T-helper 1 cell treated with Interleukin-12 subunit alpha and Interleukin-12 subunit beta and Interleukin-4 antibody, amounts not matched to agents 30 μg/mL and 1 μg/mL, for 36 hours (primary cell): ENCODE results near the gene CUTA.
A peak's percentile ranks its signal among the peaks of the same experiment; 100 is the strongest.

Experiments
- H3K27ac Mint-ChIP-seq: one replicate; pipeline ENCODE4 v1.8.0; 2021; ENCODE audit warnings: mild to moderate bottlenecking, mixed read lengths
- H3K27me3 Mint-ChIP-seq: one replicate; pipeline ENCODE4 v1.8.0; 2021; ENCODE audit warnings: low read depth, mixed read lengths
- H3K36me3 Mint-ChIP-seq: one replicate; pipeline ENCODE4 v1.8.0; 2021; ENCODE audit warnings: low read depth, mixed read lengths
- H3K4me1 Mint-ChIP-seq: one replicate; pipeline ENCODE4 v1.8.0; 2021; ENCODE audit warnings: low read depth, mixed read lengths
- H3K4me3 Mint-ChIP-seq: one replicate; pipeline ENCODE4 v1.8.0; 2021; ENCODE audit warnings: mild to moderate bottlenecking, moderate library complexity, mixed read lengths
- H3K9me3 Mint-ChIP-seq: one replicate; pipeline ENCODE4 v1.8.0; 2021; ENCODE audit warnings: mixed read lengths

The CUTA gene

GRCh38 chr6:33443619-33444504 lies 26.0 kb upstream of the CUTA start:
- H3K4me3 Mint-ChIP-seq: no peak overlapping the region
- H3K4me1 Mint-ChIP-seq: peaks cover 2% of the 10 kb centered on the region
- H3K9me3 Mint-ChIP-seq: no peaks in the 10 kb centered on the region
- no peak overlapping the region for H3K27ac Mint-ChIP-seq
- peaks cover 36% of the 10 kb centered on the region for H3K36me3 Mint-ChIP-seq
- H3K27me3 Mint-ChIP-seq: no peaks in the 10 kb centered on the region

- Mint-ChIP-seq H3K27me3 (no peaks in the 10 kb centered on the region), H3K9me3 (no peaks in the 10 kb centered on the region), H3K4me1 (peaks cover 2% of the 10 kb centered on the region), H3K36me3 (peaks cover 34% of the 10 kb centered on the region), H3K27ac (peak overlapping the region; percentile 44), H3K4me3 (no peak overlapping the region)
Observed at GRCh38 chr6:33443025-33443424, 25.1 kb upstream of the CUTA start.

GRCh38 chr6:33442283-33442682 lies 24.4 kb upstream of the CUTA start:
- peaks cover 2% of the 10 kb centered on the region for H3K4me1 Mint-ChIP-seq
- peaks cover 34% of the 10 kb centered on the region for H3K36me3 Mint-ChIP-seq
- no peak overlapping the region for H3K27ac Mint-ChIP-seq
- H3K4me3 Mint-ChIP-seq: no peak overlapping the region
- no peaks in the 10 kb centered on the region for H3K9me3 Mint-ChIP-seq
- no peaks in the 10 kb centered on the region for H3K27me3 Mint-ChIP-seq

- Mint-ChIP-seq H3K27ac (no peak overlapping the region), H3K9me3 (no peaks in the 10 kb centered on the region)
Observed at GRCh38 chr6:33441457-33441856, 23.6 kb upstream of the CUTA start.

DNA sequence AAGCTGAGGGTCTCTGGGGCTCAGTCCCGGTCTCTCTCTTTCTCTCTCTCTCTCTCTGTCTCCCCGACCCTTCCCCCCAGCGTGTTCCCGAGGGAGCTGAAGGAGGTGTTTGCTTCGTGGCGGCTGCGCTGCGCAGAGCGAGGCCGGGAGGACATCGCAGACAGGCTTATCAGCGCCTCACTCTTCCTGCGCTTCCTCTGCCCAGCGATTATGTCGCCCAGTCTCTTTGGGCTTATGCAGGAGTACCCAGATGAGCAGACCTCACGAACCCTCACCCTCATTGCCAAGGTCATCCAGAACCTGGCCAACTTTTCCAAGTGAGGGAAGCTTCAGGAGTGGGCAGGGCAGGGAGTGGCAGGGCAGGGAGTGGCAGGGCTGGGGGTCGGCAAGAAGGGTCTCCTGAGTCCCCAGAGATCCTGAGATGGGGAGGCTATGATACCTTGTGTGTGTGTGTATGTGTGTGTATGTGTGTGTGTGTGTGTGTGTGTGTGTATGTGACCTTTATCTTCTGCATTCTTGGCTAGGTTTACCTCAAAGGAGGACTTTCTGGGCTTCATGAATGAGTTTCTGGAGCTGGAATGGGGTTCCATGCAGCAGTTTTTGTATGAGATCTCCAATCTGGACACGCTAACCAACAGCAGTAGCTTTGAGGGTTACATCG lies 22.9 kb upstream of the CUTA start:
- Mint-ChIP-seq H3K4me1 (no peaks in the 10 kb centered on the region), H3K4me3 (no peak overlapping the region), H3K27me3 (no peaks in the 10 kb centered on the region), H3K36me3 (peaks cover 33% of the 10 kb centered on the region), H3K27ac (no peak overlapping the region), H3K9me3 (no peaks in the 10 kb centered on the region)

More at GRCh38 chr6:33441457-33441856, 23.6 kb upstream of the CUTA start:
- H3K4me3 Mint-ChIP-seq: no peak overlapping the region
- H3K4me1 Mint-ChIP-seq: peaks cover 2% of the 10 kb centered on the region
- peaks cover 36% of the 10 kb centered on the region for H3K36me3 Mint-ChIP-seq
- H3K27me3 Mint-ChIP-seq: no peaks in the 10 kb centered on the region

GRCh38 chr6:33439956-33440648 lies 22.2 kb upstream of the CUTA start:
- no peaks in the 10 kb centered on the region for H3K4me1 Mint-ChIP-seq
- H3K36me3 Mint-ChIP-seq: peaks cover 38% of the 10 kb centered on the region
- H3K27me3 Mint-ChIP-seq: no peaks in the 10 kb centered on the region
- H3K9me3 Mint-ChIP-seq: no peaks in the 10 kb centered on the region
- peak overlapping the region; percentile 35 for H3K27ac Mint-ChIP-seq
- no peak overlapping the region for H3K4me3 Mint-ChIP-seq

GRCh38 chr6:33438978-33439594 lies 21.2 kb upstream of the CUTA start:
- Mint-ChIP-seq H3K9me3 (no peaks in the 10 kb centered on the region), H3K4me3 (no peak overlapping the region), H3K36me3 (peaks cover 34% of the 10 kb centered on the region)

DNA sequence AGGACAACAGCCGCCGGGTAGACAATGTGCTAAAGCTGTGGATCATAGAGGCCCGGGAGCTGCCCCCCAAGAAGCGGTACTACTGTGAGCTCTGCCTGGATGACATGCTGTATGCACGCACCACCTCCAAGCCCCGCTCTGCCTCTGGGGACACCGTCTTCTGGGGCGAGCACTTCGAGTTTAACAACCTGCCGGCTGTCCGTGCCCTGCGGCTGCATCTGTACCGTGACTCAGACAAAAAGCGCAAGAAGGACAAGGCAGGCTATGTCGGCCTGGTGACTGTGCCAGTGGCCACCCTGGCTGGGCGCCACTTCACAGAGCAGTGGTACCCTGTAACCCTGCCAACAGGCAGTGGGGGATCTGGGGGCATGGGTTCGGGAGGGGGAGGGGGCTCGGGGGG lies 19.8 kb upstream of the CUTA start:
- no peak overlapping the region for H3K27ac Mint-ChIP-seq
- H3K36me3 Mint-ChIP-seq: peaks cover 39% of the 10 kb centered on the region
- no peaks in the 10 kb centered on the region for H3K27me3 Mint-ChIP-seq
- H3K4me1 Mint-ChIP-seq: peaks cover 5% of the 10 kb centered on the region
- H3K4me3 Mint-ChIP-seq: no peak overlapping the region
- H3K9me3 Mint-ChIP-seq: no peaks in the 10 kb centered on the region

More at GRCh38 chr6:33438978-33439594, 21.2 kb upstream of the CUTA start:
- Mint-ChIP-seq H3K4me1 (no peaks in the 10 kb centered on the region), H3K27me3 (no peaks in the 10 kb centered on the region), H3K27ac (no peak overlapping the region)

DNA sequence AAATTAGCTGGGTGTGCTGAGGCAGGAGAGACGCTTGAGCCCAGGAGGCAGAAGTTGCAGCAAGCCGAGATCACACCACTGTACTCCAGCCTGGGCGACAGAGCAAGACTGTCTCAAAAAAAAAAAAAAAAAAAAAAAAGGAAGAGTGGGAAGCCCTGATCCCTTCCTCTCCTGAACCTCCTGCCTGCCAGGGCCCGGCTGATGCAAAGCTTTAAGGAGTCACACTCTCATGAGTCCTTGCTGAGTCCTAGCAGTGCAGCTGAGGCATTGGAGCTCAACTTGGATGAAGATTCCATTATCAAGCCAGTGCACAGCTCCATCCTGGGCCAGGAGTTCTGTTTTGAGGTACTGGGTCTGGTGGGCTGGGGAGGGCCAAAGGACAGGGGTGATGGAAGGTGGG lies 17.1 kb upstream of the CUTA start:
- Mint-ChIP-seq H3K36me3 (peaks cover 31% of the 10 kb centered on the region), H3K4me3 (no peak overlapping the region), H3K27ac (no peak overlapping the region), H3K9me3 (no peaks in the 10 kb centered on the region), H3K4me1 (peaks cover 23% of the 10 kb centered on the region), H3K27me3 (no peaks in the 10 kb centered on the region)

DNA sequence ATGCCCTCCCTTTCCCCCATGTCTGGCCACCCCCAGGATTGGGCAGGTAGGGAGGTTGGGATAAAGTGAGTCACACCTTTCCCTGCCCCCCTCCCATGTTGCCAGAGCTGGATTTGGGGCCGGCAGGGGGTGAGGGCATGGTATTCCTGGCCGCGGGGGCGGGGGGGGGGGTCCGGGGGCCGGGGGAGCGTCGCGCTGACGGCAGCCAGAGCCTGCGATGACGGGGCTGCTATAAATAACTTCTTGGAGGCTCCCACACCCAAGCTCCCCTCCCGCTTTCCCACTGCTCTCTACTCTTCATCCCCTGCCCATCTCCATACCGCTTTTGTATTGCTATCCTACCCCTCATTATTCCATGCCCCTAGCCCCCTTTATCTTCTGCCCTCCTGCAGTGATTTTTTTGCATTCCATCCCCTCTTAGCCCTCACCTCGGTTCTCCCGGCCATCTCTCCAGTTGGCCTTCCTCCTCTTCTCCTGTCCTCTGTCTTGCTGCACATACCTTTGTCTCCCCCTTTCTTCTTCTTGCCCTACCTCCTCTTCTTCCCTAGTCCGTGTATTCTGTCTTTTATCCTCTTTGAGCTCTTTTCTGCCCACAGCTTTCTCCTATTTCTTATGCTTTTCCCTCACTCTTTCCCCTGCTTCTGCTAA lies 15.8 kb upstream of the CUTA start:
- Mint-ChIP-seq H3K9me3 (no peaks in the 10 kb centered on the region), H3K4me1 (peaks cover 36% of the 10 kb centered on the region), H3K27ac (no peak overlapping the region), H3K4me3 (no peak overlapping the region), H3K27me3 (no peaks in the 10 kb centered on the region), H3K36me3 (peaks cover 25% of the 10 kb centered on the region)

DNA sequence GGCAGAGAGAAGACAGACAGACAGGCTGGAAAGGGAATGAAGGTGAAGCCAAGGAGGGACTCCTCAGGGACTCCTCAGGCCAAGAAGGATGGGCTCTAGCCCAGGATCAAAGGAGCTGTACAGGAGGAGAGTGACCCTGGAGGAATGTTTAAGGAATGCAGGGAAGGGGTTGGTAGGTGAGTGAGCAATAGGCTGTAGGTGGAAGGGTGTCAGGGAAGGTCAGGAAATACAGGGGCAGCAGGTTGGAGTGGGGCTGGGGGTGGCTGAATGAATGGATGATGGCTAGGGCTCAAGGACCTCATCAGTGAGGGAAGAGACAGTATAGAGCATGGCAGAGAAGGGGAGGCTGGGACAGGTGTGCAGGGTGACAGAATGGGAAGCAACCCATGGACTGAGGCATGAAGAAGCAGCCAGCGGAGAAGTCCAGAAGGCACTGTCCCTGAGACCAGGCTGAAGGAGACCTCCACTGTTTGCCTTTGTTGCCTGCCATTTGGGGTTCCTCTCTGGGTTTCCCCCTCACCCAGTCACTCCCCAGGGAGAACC lies 15.2 kb upstream of the CUTA start:
- H3K27me3 Mint-ChIP-seq: no peaks in the 10 kb centered on the region
- peaks cover 20% of the 10 kb centered on the region for H3K36me3 Mint-ChIP-seq
- H3K27ac Mint-ChIP-seq: no peak overlapping the region
- peaks cover 40% of the 10 kb centered on the region for H3K4me1 Mint-ChIP-seq
- H3K4me3 Mint-ChIP-seq: no peak overlapping the region
- no peaks in the 10 kb centered on the region for H3K9me3 Mint-ChIP-seq

- no peak overlapping the region for H3K27ac Mint-ChIP-seq
- no peak overlapping the region for H3K4me3 Mint-ChIP-seq
- H3K27me3 Mint-ChIP-seq: no peaks in the 10 kb centered on the region
- no peaks in the 10 kb centered on the region for H3K9me3 Mint-ChIP-seq
- H3K36me3 Mint-ChIP-seq: peaks cover 19% of the 10 kb centered on the region
- peaks cover 41% of the 10 kb centered on the region for H3K4me1 Mint-ChIP-seq
Observed at GRCh38 chr6:33432546-33432945, 14.6 kb upstream of the CUTA start.

DNA sequence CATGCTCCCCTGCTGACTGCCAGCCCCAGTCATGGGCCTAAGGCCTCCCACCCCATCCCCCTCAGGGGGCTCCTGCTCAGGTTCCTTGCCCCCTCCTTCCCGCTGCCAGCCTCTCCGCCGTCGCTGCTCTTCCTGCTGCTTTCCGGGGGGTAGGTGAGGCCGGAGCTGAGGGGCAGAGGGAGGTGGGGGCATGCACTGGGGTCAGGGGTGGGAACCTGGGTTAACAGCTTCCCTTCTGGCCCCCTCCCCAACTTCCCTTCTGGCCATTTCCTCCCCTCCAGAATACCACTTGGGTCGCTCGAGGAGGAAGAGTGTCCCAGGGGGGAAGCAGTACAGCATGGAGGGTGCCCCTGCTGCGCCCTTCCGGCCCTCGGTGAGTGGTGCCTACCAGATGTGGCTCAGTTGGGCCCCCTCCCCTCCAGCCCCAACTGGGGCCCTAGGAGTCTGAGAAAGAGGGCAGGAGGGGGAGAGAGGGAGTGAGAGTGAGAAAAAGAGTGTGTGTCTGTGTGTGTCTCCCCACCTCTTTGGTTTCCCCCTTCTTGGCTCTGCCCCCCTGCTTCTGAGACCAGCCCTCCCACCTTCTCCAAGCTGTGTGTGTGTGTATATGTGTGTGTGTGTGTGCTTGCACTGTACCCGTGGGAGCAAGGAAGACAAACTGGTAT lies 14.1 kb upstream of the CUTA start:
- no peaks in the 10 kb centered on the region for H3K27me3 Mint-ChIP-seq
- H3K36me3 Mint-ChIP-seq: peaks cover 15% of the 10 kb centered on the region
- no peak overlapping the region for H3K27ac Mint-ChIP-seq
- H3K9me3 Mint-ChIP-seq: no peaks in the 10 kb centered on the region
- H3K4me1 Mint-ChIP-seq: peaks cover 46% of the 10 kb centered on the region
- H3K4me3 Mint-ChIP-seq: no peak overlapping the region
